ENCODE data around the gene ATOH8. TPM values are rescaled to one million over a fixed set of nuclear protein-coding genes. Genes with fewer than 3 reads are reported as not detected.
A peak's percentile ranks its signal among the peaks of the same experiment; 100 is the strongest.
"Not testable (repeated sequence)": the region's sequence is repeated elsewhere in the genome, so short reads cannot be mapped to it uniquely, and the experiment has no call there.

The ATOH8 gene
- total RNA-seq, 3 donors from 2014 or later = 1.9 to 8.7 (median 2.8) TPM

DNA sequence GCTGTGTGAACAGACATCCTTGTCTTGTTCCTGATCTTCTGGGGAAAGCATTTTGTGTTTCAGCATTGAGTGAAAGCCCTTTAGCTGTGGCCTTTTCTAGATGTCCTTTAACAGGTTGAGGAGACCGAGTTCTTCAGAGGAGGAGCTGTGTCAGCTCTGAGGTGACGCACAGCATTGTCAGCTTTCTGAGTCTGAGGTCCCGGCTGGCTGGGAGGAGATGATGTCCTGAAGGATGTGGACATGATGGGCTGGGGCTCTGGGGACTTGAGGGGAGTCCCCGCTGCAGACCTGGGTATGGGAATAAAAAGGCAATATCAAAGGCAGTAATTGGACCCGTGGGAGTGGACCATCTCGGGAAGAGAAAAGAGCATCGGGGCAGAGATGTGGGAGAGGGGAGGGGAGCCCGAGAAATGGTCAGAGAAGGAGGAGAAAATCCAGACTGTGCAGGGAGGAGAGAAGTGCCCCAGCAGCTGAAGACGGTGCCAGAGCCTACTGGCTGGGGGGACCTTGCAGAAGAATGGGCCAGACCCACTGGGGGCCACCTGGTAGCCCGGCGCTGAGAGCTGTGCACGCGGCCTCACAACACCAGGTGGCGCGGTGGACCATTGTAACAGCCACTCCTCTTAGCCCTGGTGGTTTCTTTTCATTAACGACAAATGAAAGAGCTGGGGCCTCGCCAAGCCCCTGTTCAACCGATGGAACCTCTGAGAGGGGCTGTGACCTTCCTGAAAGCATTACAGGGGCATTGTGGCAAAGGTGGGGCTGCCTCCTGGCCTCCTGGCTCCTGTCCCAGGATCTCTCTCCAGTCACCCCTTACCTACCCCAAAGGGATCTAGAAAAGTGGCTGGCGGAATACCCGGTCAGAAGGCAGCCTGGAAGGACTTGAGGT, 73.4 kb downstream of the ATOH8 start:
- intact Hi-C loops (cut with DNase I, micrococcal nuclease) = loop anchor here (2.0 to 5.0 kb wide), 3 partner anchors 60 to 252 kb away; partner anchors contain the start of gene ST3GAL5 (in 1 of the 2)
- TF ChIP-seq, protein P1, sequence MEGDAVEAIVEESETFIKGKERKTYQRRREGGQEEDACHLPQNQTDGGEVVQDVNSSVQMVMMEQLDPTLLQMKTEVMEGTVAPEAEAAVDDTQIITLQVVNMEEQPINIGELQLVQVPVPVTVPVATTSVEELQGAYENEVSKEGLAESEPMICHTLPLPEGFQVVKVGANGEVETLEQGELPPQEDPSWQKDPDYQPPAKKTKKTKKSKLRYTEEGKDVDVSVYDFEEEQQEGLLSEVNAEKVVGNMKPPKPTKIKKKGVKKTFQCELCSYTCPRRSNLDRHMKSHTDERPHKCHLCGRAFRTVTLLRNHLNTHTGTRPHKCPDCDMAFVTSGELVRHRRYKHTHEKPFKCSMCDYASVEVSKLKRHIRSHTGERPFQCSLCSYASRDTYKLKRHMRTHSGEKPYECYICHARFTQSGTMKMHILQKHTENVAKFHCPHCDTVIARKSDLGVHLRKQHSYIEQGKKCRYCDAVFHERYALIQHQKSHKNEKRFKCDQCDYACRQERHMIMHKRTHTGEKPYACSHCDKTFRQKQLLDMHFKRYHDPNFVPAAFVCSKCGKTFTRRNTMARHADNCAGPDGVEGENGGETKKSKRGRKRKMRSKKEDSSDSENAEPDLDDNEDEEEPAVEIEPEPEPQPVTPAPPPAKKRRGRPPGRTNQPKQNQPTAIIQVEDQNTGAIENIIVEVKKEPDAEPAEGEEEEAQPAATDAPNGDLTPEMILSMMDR (IDR thresholded peaks at IDR 0.05) = peak; percentile 70
- H3K4me3 ChIP-seq = no peak overlapping the region

DNA sequence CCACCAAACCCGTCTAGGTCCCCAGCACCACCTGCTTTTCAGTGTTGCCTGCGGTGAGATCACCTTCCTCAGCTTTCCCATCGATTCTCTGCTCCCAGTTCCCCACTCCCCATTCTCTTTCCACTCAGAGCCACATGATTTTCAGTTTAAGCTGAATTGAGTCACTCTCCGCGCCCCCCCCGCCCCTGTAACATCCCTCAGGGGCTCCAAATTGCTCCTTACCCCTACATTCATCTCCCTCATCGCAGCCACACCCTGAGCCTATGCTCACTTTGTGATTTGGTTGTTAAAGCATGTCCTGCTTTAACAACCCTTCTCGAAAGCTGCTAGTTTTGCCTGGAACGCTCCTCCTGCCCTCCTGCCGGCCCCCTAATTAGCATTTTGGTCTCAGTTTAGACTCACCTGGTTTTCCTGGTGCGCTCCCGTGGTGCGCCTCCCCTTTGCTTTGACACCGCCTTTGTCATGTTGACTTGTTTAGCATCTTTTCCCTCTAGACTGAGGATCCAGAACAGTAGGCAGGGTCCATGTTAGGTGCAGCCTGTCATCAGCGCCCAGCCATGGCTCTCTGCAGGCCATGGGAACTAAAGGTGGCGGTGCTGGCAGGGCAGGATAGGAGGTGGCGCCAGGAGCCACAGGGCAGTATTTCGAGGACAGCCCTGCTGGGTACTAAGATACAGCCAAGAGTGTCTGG, 74.2 kb downstream of the ATOH8 start:
- H3K4me3 ChIP-seq = no peak overlapping the region
- no peak for ATAC-seq

More for the DNA sequence above, 73.4 kb downstream of the ATOH8 start:
- Histone ChIP-seq H3K9me3 (no peaks in the 10 kb centered on the region), H3K4me1 (ENCODE audit: low read depth) (no peaks in the 10 kb centered on the region), H3K36me3 (ENCODE audit: low read depth) (no peaks in the 10 kb centered on the region)
- peak; percentile 69 to 86 (median 80) for DNase-seq
- peak; percentile 95 for ATAC-seq

DNA sequence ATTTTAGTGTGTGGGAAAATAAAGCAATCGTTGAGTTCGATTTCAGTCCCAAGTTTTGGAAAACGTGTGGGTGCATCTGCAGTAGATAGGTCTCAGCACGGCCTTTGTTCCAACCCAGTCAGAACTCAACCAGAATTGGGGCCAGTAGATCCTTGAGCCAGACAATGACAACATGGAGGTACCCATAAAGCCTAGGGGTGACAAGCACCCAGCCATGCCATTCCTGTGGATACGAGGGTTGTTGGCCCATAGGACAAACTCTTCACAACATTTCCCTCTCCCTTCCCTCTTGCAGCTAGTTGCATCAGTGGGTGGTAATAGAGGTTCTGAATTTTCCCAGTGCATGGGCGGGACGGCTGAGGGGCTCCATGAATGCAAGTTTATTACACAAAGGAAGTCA, 74.9 kb downstream of the ATOH8 start:
- H3K4me1 ChIP-seq (ENCODE audit: low read depth) = no peaks in the 10 kb centered on the region
- TF ChIP-seq, protein P1 (IDR thresholded peaks at IDR 0.05) = no peak
- no peak overlapping the region for H3K4me3 ChIP-seq
- intact Hi-C loops (cut with DNase I, micrococcal nuclease) = loop anchor here (5.0 kb wide), 2 partner anchors 59 to 249 kb away; partner anchors contain the start of gene ST3GAL5 (in 1 of the 2)
- no peaks in the 10 kb centered on the region for H3K9me3 ChIP-seq
- ATAC-seq (no peak), DNase-seq (no peak)
- no peaks in the 10 kb centered on the region for H3K36me3 ChIP-seq (ENCODE audit: low read depth)

More for the DNA sequence above, 74.2 kb downstream of the ATOH8 start:
- DNase-seq = no peak
- no peaks in the 10 kb centered on the region for H3K4me1 ChIP-seq (ENCODE audit: low read depth)
- intact Hi-C loops (cut with DNase I, micrococcal nuclease) = loop anchor here (2.0 to 5.0 kb wide), 3 partner anchors 59 to 251 kb away; partner anchors contain the start of gene ST3GAL5 (in 1 of the 2)
- no peaks in the 10 kb centered on the region for H3K36me3 ChIP-seq (ENCODE audit: low read depth)
- TF ChIP-seq, protein P1 (IDR thresholded peaks at IDR 0.05) = no peak
- no peaks in the 10 kb centered on the region for H3K9me3 ChIP-seq

DNA sequence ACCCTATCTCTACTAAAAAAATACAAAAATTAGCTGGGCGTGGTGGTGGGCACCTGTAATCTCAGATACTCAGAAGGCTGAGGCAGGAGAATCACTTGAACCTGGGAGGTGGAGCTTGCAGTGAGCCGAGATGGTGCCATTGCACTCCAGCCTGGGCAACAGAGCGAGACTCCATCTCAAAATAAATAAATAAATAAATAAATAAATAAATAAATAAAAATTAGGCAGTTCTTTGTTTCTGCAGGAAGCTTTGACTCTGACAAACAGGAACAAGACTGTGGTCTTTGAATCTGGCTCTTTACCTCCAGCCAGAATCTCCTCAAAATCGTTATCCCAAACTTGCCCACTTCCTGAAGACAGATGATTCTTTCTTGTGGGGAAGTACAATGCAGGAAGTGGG, 75.6 kb downstream of the ATOH8 start:
- intact Hi-C loops (cut with DNase I, micrococcal nuclease) = loop anchor here (5.0 kb wide), 2 partner anchors 58 to 248 kb away; partner anchors contain the start of gene ST3GAL5 (in 1 of the 2)
- not testable (repeated sequence) for H3K9me3 ChIP-seq; ATAC-seq; H3K4me1 ChIP-seq (ENCODE audit: low read depth); H3K36me3 ChIP-seq (ENCODE audit: low read depth); H3K4me3 ChIP-seq; DNase-seq

DNA sequence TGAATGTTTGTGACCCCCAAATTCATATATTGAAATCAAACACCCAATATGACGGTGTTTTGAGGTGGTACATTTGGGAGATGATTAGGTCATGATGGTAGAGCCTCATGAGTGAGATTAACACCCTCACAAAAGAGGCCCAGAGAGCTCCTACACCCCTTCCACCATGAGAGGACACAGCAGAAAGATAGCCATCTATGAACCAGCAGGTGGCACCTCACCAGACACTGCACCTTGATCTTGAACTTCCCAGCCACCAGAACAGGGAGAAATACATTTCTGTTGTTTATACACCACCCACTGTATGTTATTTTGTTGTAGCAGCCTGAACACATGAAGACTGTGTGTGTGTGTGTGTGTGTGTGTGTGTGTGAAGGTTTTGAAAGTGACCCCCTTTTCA, 76.9 kb downstream of the ATOH8 start:
- intact Hi-C loops (cut with DNase I, micrococcal nuclease) = no loop called here
- no peaks in the 10 kb centered on the region for H3K36me3 ChIP-seq (ENCODE audit: low read depth)
- no peak overlapping the region for H3K4me3 ChIP-seq
- no peaks in the 10 kb centered on the region for H3K4me1 ChIP-seq (ENCODE audit: low read depth)
- TF ChIP-seq, protein P1 (IDR thresholded peaks at IDR 0.05) = no peak
- ATAC-seq = no peak
- H3K9me3 ChIP-seq = no peaks in the 10 kb centered on the region
- DNase-seq = no peak
